GM21367 (cell line): ENCODE data around the gene CCDC187.

Source experiments
- ATAC-seq: cut with Tn5 transposase; IDR thresholded peaks from one replicate; pipeline ENCODE4 v1.9.1; 2021; ENCODE audit not compliant: unreplicated experiment

Gene CCDC187

DNA sequence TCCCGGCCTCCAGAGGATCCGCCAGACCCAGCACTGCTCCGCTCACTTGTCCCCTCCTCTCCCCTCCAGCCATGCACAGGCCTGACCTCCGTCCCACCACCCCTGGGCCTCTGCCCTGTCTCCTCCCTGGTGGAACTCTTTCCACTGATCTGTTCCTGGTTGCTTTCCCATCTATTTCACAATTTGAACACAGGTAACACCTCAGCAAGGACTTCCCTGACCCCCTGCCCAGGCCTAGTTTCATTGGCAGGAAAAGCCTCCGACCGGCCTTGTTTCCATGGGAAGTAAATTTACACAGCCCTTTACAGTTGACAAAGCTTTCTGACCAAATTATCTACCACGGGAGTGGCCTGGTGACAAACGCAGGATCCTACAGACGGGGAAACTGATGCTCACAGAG, 73.1 kb downstream of the CCDC187 start:
- no peak for ATAC-seq

- no peak for ATAC-seq
Measured at GRCh38 chr9:136230365-136230764, 73.5 kb downstream of the CCDC187 start.

- ATAC-seq: no peak
Measured at GRCh38 chr9:136229096-136230065, 74.5 kb downstream of the CCDC187 start.

DNA sequence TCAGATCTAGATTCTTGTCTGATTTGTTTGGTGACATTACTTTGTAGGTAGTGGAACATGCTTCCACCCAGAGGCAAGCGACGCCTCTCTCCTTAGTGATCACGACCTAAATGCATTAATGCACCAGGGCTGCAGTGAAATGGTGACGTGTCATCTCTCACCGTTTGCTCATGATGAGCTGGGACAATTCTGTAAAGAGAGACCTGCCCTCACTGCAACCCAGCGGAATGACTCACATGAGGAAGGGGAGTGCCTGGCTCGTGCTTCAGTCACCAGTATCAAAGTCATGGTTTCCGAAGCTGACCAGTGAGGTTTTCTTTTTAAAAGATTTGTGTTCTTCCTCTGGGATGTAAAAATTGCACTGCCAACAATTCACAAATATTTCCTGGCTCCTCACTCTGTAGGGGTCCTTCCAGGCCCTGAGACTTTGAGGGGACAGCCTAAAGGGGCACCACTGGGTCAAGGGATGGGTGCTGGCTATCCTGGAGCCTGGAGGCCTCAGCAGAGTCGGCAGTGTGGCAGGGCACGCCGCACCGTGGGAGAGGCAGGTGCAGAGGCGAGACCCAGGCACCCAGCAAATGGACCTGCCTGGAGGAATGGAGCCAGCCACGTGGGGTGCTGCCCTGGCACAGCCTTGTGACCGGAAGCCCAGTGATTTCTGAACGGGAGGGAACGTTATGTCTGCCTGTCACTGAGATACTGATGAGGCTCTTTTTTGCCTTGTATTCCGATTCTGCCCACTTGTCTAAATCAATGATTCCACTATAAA, 75.6 kb downstream of the CCDC187 start:
- ATAC-seq: no peak

DNA sequence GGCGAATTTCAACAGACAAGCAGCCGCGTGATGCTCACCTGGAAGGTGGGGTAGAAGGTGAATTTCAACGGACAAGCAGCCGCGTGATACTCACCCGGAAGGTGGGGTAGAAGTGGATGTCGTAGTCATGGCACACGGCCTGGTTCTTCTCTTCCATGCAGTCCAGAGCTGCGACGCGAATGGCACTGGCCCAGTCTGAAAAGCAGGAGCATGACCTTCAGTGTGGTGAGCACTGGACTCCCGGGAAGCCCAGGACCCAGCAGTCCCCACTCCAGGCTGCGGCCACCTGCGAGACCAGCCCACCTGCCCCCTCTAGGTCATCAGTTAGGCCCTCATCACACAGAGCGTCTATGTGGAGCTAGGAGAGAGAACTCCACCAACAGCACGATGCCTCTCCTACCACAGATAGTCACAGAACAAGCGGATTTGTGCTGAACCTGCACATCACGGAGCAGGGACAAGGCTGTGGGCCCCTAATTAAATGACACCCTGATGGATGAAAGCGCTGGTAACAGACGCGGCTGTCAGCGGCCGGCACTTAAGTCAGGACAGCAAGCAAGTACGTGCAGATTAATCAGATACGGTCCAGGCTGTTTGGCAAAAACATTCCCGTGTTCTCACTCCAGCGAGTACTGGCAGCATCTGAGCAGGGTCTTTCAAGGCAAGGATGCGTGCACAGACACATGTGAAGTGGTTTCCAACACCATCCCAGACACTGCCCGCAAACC, 77.0 kb downstream of the CCDC187 start:
- ATAC-seq: no peak

DNA sequence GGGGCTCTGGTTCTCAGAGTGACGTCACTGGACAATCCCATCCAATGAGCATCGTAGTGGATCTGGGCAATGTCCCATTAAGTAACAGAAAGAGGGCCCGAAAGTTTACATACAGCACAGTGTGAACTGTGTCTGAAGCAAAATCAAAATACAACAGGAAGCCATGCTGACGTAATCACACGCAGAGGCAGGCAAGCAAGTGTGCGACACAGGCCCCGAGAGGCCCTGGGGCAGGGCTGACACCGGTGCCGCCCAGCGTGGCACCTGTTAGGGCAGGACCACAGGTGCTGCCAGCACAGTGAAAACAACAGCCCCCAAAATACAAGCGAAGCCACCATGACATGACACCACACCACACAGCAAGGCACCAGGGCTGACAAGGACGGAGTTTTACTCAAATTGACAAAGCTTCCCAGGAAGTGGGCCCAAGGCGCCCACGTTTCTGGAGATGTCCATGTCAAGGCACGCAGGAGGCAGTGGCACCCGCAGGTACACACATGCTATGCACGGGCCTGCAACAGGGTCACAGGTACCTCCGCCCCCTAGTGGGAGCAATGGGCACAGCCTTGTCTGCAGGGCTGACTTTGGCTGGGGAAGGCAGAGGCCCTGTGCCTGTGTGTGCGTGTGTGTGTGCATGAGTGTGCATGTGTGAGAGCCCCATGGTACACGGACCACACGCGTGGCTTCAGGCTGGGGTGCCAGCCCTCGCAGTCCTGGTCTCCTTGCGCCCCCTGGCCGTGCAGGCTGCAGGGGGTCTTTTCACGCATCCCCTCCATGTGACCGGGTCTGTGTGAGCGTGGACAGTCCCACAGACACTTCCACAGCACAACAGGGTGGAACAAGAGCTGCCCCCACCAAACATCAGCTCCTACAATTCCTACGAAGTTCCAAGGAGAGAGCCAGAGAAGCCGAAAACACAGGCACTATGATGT, 77.9 kb downstream of the CCDC187 start:
- ATAC-seq: peak; percentile 55

- ATAC-seq: peak; percentile 43
Measured at GRCh38 chr9:136225366-136225747, 78.5 kb downstream of the CCDC187 start.

GRCh38 chr9:136223871-136224640, 79.8 kb downstream of the CCDC187 start:
- no peak for ATAC-seq

DNA sequence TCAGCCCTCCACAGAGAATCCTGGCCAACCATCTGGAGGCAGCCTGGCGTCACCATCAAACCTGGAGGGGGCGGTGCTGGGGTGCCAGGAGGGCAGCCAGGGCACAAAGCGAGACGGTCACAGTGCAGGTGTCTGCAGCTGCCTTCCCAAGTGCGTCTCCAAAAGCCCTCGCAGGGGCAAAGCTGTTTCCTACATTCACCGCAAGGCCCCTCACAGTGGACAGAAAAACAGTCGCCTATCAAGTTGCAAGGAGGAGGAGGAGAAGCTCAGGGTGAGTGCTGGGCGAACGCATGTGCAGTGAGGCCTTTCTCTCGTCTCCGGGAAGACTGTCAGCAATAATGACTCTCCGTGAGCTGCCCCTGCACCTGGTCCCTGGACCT, 81.0 kb downstream of the CCDC187 start:
- ATAC-seq: no peak

DNA sequence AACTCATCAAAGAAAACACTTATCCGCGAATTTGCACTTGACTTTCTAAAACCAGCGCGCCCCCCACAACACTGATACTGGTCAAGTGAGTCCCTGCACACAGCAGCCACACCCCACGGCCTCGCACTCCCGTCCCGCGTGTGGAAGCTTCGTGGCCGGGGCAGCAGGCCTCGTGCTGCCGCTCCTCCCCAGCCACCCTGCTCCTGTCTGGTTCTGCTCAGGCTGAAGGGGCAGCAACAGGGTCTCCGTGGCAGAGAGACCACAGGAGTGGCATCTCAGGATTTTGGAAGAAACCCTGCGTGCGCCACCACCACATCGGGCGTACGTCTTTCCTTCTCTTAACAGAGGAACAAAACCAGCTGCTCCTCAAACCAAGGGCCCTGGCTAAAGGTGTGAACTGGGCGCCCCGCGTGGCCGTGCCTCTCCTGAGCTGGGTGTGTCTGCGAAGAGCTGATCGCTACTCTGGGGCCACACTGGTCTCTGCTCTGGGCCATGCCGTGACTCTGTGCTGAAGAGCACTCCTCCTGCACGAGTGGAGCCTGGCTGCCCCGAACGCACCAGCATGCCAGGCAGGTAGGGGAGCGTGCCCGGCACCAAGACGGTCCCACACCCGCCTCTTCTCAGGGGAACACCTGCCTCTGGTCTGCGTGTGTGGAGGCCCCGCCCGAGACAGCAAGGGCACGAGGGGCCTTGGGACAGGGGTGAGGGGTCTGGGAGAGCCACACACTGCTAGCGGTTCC, 81.6 kb downstream of the CCDC187 start:
- no peak for ATAC-seq

- ATAC-seq: no peak
Measured at GRCh38 chr9:136220017-136220729, 83.7 kb downstream of the CCDC187 start.

DNA sequence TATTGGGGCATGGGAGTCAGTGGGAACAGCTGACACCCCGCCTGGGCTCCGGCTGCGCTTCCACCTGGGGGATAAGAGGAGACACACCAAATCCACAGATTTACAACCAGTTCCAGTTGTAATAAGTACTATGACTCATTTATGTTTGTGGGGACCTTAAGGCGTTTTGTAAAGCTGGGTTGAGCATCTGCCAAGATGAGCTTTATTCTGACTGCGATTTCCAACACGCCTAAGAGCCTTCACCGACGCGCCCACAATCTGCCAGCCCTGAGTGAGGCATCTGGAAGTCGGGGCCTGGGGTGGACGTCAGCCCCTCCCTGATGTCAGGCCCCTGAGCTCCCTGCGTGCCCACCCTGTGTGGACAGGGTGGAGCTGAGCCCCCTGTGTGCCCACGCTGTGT, 84.6 kb downstream of the CCDC187 start:
- ATAC-seq: no peak

DNA sequence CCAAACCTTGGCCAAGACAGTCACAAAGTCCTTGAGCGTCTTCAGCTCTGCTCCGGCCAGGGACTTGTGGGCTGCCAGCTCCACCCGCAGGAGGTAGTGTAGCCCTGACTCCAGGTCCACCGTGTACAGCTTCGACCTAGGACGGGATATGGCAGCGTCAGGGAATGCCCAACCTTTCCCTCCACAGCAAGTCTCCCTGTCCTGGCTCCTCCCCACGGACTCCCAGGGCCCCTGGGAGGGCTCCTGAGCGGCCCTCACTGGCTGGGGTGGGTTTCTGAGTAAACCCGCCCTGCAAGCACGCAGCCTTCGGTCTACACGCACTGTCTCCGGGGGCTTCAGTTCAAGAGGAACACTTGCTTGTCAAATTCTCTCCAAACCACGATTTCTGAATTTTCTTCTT, 85.2 kb downstream of the CCDC187 start:
- no peak for ATAC-seq

- ATAC-seq: no peak
Measured at GRCh38 chr9:136218271-136218670, 85.6 kb downstream of the CCDC187 start.

DNA sequence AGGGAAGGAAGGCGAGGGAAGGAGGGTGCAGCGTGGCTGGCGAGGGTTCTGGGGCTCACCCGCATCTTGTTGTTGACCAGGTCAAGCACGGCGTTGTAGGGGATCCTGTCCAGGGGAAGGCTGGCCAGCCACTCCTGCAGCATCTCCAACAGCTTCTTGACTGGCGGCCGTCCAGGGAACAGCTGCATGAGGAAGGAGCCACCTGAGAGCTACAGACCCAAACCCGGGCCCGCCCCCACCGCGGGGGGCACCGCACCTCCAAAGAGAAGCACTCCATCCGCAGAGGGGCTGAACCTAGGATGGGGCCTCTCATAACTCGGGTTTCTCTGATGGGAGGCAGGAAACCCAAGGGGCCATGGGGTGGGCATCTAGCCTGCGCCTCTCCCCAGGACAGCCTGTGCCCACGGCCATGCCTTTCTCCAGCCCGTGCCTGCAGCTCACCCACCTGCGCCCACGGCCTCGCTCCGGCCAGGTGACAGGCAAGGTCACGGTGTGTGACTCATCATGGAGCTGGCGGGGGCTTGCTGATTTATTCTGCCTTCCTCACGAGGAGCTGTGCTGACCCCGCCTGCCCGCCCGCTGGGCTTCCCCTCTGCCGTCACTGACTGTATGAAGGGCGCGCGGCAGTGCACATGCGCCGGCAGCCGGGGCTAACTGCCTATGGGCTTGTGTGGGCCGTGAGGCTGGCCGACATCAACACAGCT, 87.2 kb downstream of the CCDC187 start:
- ATAC-seq: no peak

GRCh38 chr9:136213733-136214132, 90.2 kb downstream of the CCDC187 start:
- no peak for ATAC-seq

DNA sequence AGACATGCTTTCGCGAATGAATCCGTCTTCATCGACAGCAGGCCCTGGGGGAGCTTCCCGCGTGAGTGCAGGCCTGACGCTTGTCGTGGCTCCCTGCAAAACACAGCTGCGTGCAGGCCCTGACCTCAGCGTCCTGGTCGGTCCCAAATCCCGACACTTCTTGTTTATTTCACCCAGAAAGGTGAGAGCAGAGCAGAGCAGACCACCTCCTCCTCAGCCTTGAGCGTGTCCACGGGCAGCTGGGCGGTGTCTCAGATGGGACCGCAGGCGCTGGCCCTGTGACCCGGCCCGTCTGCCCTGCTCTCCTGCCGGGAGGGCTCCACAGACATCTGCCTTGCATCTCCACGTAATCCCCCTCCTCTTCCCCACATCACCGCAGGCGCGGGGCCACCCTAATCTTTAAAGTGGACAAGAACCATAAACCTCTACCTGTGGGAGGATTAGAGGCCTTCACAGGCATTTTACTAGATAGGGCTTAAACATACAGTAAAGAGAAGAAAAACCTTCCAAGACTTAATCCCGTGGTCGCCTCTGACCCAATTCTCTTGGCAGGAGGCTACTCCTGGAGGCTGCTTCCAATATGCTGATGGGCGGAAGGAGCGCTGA, 91.4 kb downstream of the CCDC187 start:
- ATAC-seq: no peak
